ENCODE measurements around the gene VWC2. TPM values are rescaled to one million over a fixed set of nuclear protein-coding genes. Genes with fewer than 3 reads are reported as not detected.
A peak's percentile ranks its signal among the peaks of the same experiment; 100 is the strongest.

VWC2 gene
- total RNA-seq, 1 donor from 2014 or later, result not detected

- peak overlapping the region; percentile 69 for H3K4me3 ChIP-seq
- Mint-ChIP-seq H3K4me1 (peaks cover 10% of the 10 kb centered on the region), H3K36me3 (no peaks in the 10 kb centered on the region), H3K4me3 (peak overlapping the region; percentile 90), H3K9me3 (no peaks in the 10 kb centered on the region), H3K27me3 (ENCODE audit: insufficient read depth, low read depth) (peaks cover 52% of the 10 kb centered on the region), H3K27ac (no peak overlapping the region)
- H3K27me3 ChIP-seq, result peaks cover 84% of the 10 kb centered on the region
- H3K9ac ChIP-seq, result no peak overlapping the region
- H3F3A ChIP-seq (ENCODE audit: low read depth), result peaks cover 14% of the 10 kb centered on the region
- H3K9me3 ChIP-seq (ENCODE audit: low read depth), result no peaks in the 10 kb centered on the region
- H3K27ac ChIP-seq, result no peak overlapping the region
- peaks cover 21% of the 10 kb centered on the region for H4K20me1 ChIP-seq (ENCODE audit: low read depth)
- no peak for DNase-seq (ENCODE audit: low spot score)
- H3K4me1 ChIP-seq, result peaks cover 17% of the 10 kb centered on the region
- peak overlapping the region; percentile 94 for H2AFZ ChIP-seq (replicated peaks)
- H3K79me2 ChIP-seq (ENCODE audit: low read depth), result no peaks in the 10 kb centered on the region
- no peaks in the 10 kb centered on the region for H3K36me3 ChIP-seq
- peak overlapping the region; percentile 100 for H3K4me2 ChIP-seq
- TF ChIP-seq EZH2 (IDR thresholded peaks at IDR 0.05) (no peak), EZH2phosphoT487 (IDR thresholded peaks at IDR 0.05) (no peak), CTCF (IDR thresholded peaks at IDR 0.05) (no peak)
These were observed 571 bp upstream of the VWC2 start for GRCh38 chr7:49772916-49773217.

- peak; percentile 50 for DNase-seq (ENCODE audit: low spot score)
- no peaks in the 10 kb centered on the region for H3K9me3 Mint-ChIP-seq
These were observed 559 bp downstream of the VWC2 start for GRCh38 chr7:49773936-49774458.

GRCh38 chr7:49774459-49775064 is 1.1 kb downstream of the VWC2 start:
- Mint-ChIP-seq H3K27me3 (ENCODE audit: insufficient read depth, low read depth) (peaks cover 53% of the 10 kb centered on the region), H3K9me3 (no peaks in the 10 kb centered on the region), H3K4me3 (peak overlapping the region; percentile 91), H3K4me1 (peaks cover 10% of the 10 kb centered on the region), H3K36me3 (no peaks in the 10 kb centered on the region), H3K27ac (no peak overlapping the region)
- Histone ChIP-seq H3K9me3 (ENCODE audit: low read depth) (no peaks in the 10 kb centered on the region), H3K27ac (no peak overlapping the region), H3K36me3 (no peaks in the 10 kb centered on the region), H4K20me1 (ENCODE audit: low read depth) (peaks cover 21% of the 10 kb centered on the region), H3K4me3 (peak overlapping the region; percentile 69), H3K4me1 (peaks cover 17% of the 10 kb centered on the region), H3K4me2 (peak overlapping the region; percentile 100), H3K27me3 (peaks cover 73% of the 10 kb centered on the region), H3K9ac (no peak overlapping the region), H2AFZ (replicated peaks) (peak overlapping the region; percentile 92), H3K79me2 (ENCODE audit: low read depth) (no peaks in the 10 kb centered on the region), H3F3A (ENCODE audit: low read depth) (peaks cover 14% of the 10 kb centered on the region)
- peak; percentile 73 for DNase-seq (ENCODE audit: low spot score)
- TF ChIP-seq EZH2 (IDR thresholded peaks at IDR 0.05) (peak; percentile 85), EZH2phosphoT487 (IDR thresholded peaks at IDR 0.05) (peak; percentile 60), CTCF (IDR thresholded peaks at IDR 0.05) (no peak)

More at GRCh38 chr7:49773936-49774458, 559 bp downstream of the VWC2 start:
- Histone ChIP-seq H3K9me3 (ENCODE audit: low read depth) (no peaks in the 10 kb centered on the region), H3K9ac (no peak overlapping the region), H3K36me3 (no peaks in the 10 kb centered on the region), H3K79me2 (ENCODE audit: low read depth) (no peaks in the 10 kb centered on the region), H3K4me1 (peaks cover 17% of the 10 kb centered on the region), H3K27ac (no peak overlapping the region), H3K4me2 (peak overlapping the region; percentile 100), H3F3A (ENCODE audit: low read depth) (peaks cover 14% of the 10 kb centered on the region), H3K4me3 (peak overlapping the region; percentile 69), H4K20me1 (ENCODE audit: low read depth) (peaks cover 21% of the 10 kb centered on the region), H2AFZ (replicated peaks) (peak overlapping the region; percentile 94), H3K27me3 (peaks cover 79% of the 10 kb centered on the region)
- H3K4me3 Mint-ChIP-seq, result peak overlapping the region; percentile 79
- H3K36me3 Mint-ChIP-seq, result no peaks in the 10 kb centered on the region
- H3K4me1 Mint-ChIP-seq, result peaks cover 10% of the 10 kb centered on the region
- no peak for TF ChIP-seq CTCF (IDR thresholded peaks at IDR 0.05)
- peaks cover 54% of the 10 kb centered on the region for H3K27me3 Mint-ChIP-seq (ENCODE audit: insufficient read depth, low read depth)
- no peak overlapping the region for H3K27ac Mint-ChIP-seq

Measured in neural progenitor cell (in vitro differentiated cells).